Measurements from ENCODE around the gene CTAGE9. TPM values are rescaled to one million over a fixed set of nuclear protein-coding genes. Genes with fewer than 3 reads are reported as not detected.
A peak's percentile ranks its signal among the peaks of the same experiment; 100 is the strongest.
"Not testable (repeated sequence)": the region's sequence is repeated elsewhere in the genome, so short reads cannot be mapped to it uniquely, and the experiment has no call there.

Gene CTAGE9
- total RNA-seq, 3 donors from 2014 or later = not detected

DNA sequence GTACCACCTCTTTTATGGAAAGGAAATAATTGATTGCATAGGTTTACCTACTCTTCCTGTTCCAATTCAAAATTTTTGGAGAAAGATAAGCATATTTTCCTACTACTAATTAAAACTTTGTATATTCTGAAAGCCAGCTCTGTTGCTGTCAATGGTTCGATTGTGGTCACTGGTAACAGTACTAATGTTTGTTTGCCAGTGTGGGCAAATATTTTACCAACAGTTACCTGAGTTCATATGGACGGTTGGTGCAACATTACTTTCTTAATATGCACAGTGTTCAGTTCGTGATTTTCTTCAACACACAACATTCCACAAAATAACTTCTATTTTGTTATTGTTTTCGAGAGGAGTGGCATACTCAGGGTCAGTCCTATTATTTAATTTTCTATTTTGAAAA, 17.1 kb upstream of the CTAGE9 start:
- Histone ChIP-seq H3K4me3 (no peak overlapping the region), H3K36me3 (ENCODE audit: low read depth) (no peaks in the 10 kb centered on the region), H3K9me3 (no peaks in the 10 kb centered on the region), H3K4me1 (ENCODE audit: low read depth) (no peaks in the 10 kb centered on the region)
- no peak for TF ChIP-seq CTCF (IDR thresholded peaks at IDR 0.05)
- intact Hi-C loops (cut with DNase I, micrococcal nuclease) = no loop called here
- no peak for ATAC-seq
- DNase-seq = no peak

GRCh38 chr6:131727467-131727866, 16.6 kb upstream of the CTAGE9 start:
- Histone ChIP-seq H3K9me3 (no peaks in the 10 kb centered on the region), H3K36me3 (ENCODE audit: low read depth) (no peaks in the 10 kb centered on the region), H3K4me1 (ENCODE audit: low read depth) (no peaks in the 10 kb centered on the region), H3K4me3 (no peak overlapping the region)
- DNase-seq = no peak
- ATAC-seq = no peak
- intact Hi-C loops (cut with DNase I, micrococcal nuclease) = no loop called here
- TF ChIP-seq CTCF (IDR thresholded peaks at IDR 0.05) = no peak

GRCh38 chr6:131724114-131724513, 13.3 kb upstream of the CTAGE9 start:
- H3K4me1 ChIP-seq (ENCODE audit: low read depth) = no peaks in the 10 kb centered on the region
- intact Hi-C loops (cut with DNase I, micrococcal nuclease) = no loop called here
- H3K9me3 ChIP-seq = no peaks in the 10 kb centered on the region
- no peaks in the 10 kb centered on the region for H3K36me3 ChIP-seq (ENCODE audit: low read depth)
- no peak overlapping the region for H3K4me3 ChIP-seq
- DNase-seq = no peak
- no peak for ATAC-seq
- TF ChIP-seq CTCF (IDR thresholded peaks at IDR 0.05) = no peak

GRCh38 chr6:131721161-131721560, 10.3 kb upstream of the CTAGE9 start:
- no peaks in the 10 kb centered on the region for H3K4me1 ChIP-seq (ENCODE audit: low read depth)
- no peak overlapping the region for H3K4me3 ChIP-seq
- intact Hi-C loops (cut with DNase I, micrococcal nuclease) = no loop called here
- H3K36me3 ChIP-seq (ENCODE audit: low read depth) = no peaks in the 10 kb centered on the region
- ATAC-seq = no peak
- no peak for DNase-seq
- no peak for TF ChIP-seq CTCF (IDR thresholded peaks at IDR 0.05)
- no peaks in the 10 kb centered on the region for H3K9me3 ChIP-seq

- intact Hi-C loops (cut with DNase I, micrococcal nuclease) = no loop called here
- TF ChIP-seq CTCF (IDR thresholded peaks at IDR 0.05) = no peak
- no peaks in the 10 kb centered on the region for H3K4me1 ChIP-seq (ENCODE audit: low read depth)
- H3K36me3 ChIP-seq (ENCODE audit: low read depth) = no peaks in the 10 kb centered on the region
- no peak for DNase-seq
- no peaks in the 10 kb centered on the region for H3K9me3 ChIP-seq
- H3K4me3 ChIP-seq = no peak overlapping the region
- no peak for ATAC-seq
Measured at GRCh38 chr6:131717836-131718542, 7.2 kb upstream of the CTAGE9 start.

DNA sequence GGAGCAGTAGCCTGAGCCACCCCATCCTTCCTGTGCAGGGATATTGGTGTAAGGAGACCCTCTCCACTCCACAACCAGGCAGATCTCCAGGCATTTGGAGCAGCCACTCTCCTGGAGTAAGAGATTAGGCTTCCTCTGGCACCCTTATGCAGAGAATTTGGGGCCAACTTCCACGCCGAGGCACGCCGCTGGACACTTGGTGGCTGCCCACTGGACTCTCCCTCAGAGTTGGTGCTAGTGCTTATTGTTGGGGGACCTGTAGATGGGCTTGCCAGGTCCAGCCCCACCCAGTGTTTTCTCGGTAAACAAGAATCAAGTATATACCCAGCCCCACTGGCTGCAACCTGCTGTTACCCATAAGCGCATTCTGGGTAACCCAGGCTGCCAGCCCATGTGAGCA, 4.8 kb upstream of the CTAGE9 start:
- intact Hi-C loops (cut with DNase I, micrococcal nuclease); H3K9me3 ChIP-seq; H3K4me1 ChIP-seq (ENCODE audit: low read depth); H3K36me3 ChIP-seq (ENCODE audit: low read depth); DNase-seq; H3K4me3 ChIP-seq: not testable (repeated sequence)
- peak; percentile 54 for ATAC-seq

DNA sequence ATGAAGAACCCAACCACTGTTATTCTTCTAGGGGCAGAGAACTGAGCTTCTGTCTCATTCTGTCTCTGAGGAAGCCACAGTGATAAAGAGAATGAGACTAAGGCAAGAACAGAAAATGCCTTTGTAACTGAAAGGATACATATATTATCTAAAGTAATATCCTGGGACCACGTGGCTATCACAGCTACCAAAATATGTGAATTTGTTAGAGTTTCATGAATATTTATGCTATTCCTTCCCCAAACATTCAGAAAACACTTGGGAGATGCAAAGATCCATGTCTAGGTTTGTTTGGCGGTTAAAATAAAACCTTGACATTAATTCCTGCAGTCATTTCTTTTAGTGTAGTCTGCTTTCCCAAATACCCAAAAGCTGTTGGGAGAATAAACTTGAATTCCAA, 6.9 kb downstream of the CTAGE9 start:
- ATAC-seq; H3K36me3 ChIP-seq (ENCODE audit: low read depth); intact Hi-C loops (cut with DNase I, micrococcal nuclease): not testable (repeated sequence)

GRCh38 chr6:131700851-131701250, 10.0 kb downstream of the CTAGE9 start:
- intact Hi-C loops (cut with DNase I, micrococcal nuclease); H3K4me1 ChIP-seq (ENCODE audit: low read depth); ATAC-seq; H3K36me3 ChIP-seq (ENCODE audit: low read depth); DNase-seq; H3K9me3 ChIP-seq; H3K4me3 ChIP-seq: not testable (repeated sequence)

More for the DNA sequence above, 6.9 kb downstream of the CTAGE9 start:
- H3K9me3 ChIP-seq; H3K4me1 ChIP-seq (ENCODE audit: low read depth); H3K4me3 ChIP-seq; DNase-seq: not testable (repeated sequence)

Measured in mucosa of descending colon (tissue), 3 donors.